ENCODE measurements around the gene BID.
A peak's percentile ranks its signal among the peaks of the same experiment; 100 is the strongest.
"Not testable (repeated sequence)": the region's sequence is repeated elsewhere in the genome, so short reads cannot be mapped to it uniquely, and the experiment has no call there.

The BID gene

GRCh38 chr22:17767233-17768065 is 6.8 kb downstream of the BID start:
- no peak for DNase-seq

- not testable (repeated sequence) for DNase-seq
Observed at GRCh38 chr22:17764852-17765251, 9.4 kb downstream of the BID start.

GRCh38 chr22:17764036-17764435 is 10.2 kb downstream of the BID start:
- no peak for DNase-seq

GRCh38 chr22:17763442-17763841 is 10.8 kb downstream of the BID start:
- not testable (repeated sequence) for DNase-seq

- DNase-seq = no peak
Observed at GRCh38 chr22:17761138-17761488, 13.2 kb downstream of the BID start.

GRCh38 chr22:17754233-17754925 is 19.9 kb downstream of the BID start:
- DNase-seq = no peak

- DNase-seq = no peak
Observed at GRCh38 chr22:17753401-17753989, 20.8 kb downstream of the BID start.

- no peak for DNase-seq
Observed at GRCh38 chr22:17751596-17751995, 22.7 kb downstream of the BID start.

- no peak for DNase-seq
Observed at GRCh38 chr22:17749605-17750395, 24.5 kb downstream of the BID start.

- no peak for DNase-seq
Observed at GRCh38 chr22:17748555-17749353, 25.5 kb downstream of the BID start.

- no peak for DNase-seq
Observed at GRCh38 chr22:17746916-17747315, 27.4 kb downstream of the BID start.

- DNase-seq = peak; percentile 16
Observed at GRCh38 chr22:17744430-17744829, 29.8 kb downstream of the BID start.

GRCh38 chr22:17743661-17744411 is 30.4 kb downstream of the BID start:
- no peak for DNase-seq

GRCh38 chr22:17742527-17742902 is 31.8 kb downstream of the BID start:
- DNase-seq = peak; percentile 0

- no peak for DNase-seq
Observed at GRCh38 chr22:17741866-17742526, 32.3 kb downstream of the BID start.

GRCh38 chr22:17739196-17739975 is 34.9 kb downstream of the BID start:
- no peak for DNase-seq

GRCh38 chr22:17738386-17739128 is 35.7 kb downstream of the BID start:
- no peak for DNase-seq

GRCh38 chr22:17734187-17734586 is 40.1 kb downstream of the BID start:
- no peak for DNase-seq

GRCh38 chr22:17733466-17733865 is 40.8 kb downstream of the BID start:
- no peak for DNase-seq
